Calu3 (cell line): Measurements from ENCODE around the gene BCL7A. TPM values are rescaled to one million over a fixed set of nuclear protein-coding genes. Genes with fewer than 3 reads are reported as not detected.
A peak's percentile ranks its signal among the peaks of the same experiment; 100 is the strongest.

Experiments used
- BruUV-seq: library from RNA; stranded (reverse); fragments of 400-500 nt; replicated peaks from 2 replicates; lab custom pipeline; 2021; lab: Mats Ljungman, UMichigan
- CTCF ChIA-PET: fragments of 300-600 bp; sonication (Branson Sonifier 250); formaldehyde crosslinking; loops from one replicate; lab custom pipeline; 2022; ENCODE audit warnings: antibody characterized with exemption; lab: Charles Lee
- DNase-seq: peaks from one replicate; pipeline ENCODE4 v3.0.0; 2022
- H3K27ac Mint-ChIP-seq: one replicate; pipeline ENCODE4 v1.8.0; 2022; ENCODE audit warnings: mixed read lengths; ENCODE audit not compliant: unreplicated experiment
- H3K27me3 Mint-ChIP-seq: one replicate; pipeline ENCODE4 v1.8.0; 2022; ENCODE audit warnings: mixed read lengths; ENCODE audit not compliant: unreplicated experiment
- H3K36me3 Mint-ChIP-seq: one replicate; pipeline ENCODE4 v1.8.0; 2022; ENCODE audit warnings: mild to moderate bottlenecking, moderate library complexity, mixed read lengths; ENCODE audit not compliant: insufficient read depth, unreplicated experiment
- H3K4me1 Mint-ChIP-seq: one replicate; pipeline ENCODE4 v1.8.0; 2022; ENCODE audit warnings: mild to moderate bottlenecking, low read depth, mixed read lengths; ENCODE audit not compliant: unreplicated experiment
- H3K4me3 Mint-ChIP-seq: one replicate; pipeline ENCODE4 v1.8.0; 2022; ENCODE audit warnings: mild to moderate bottlenecking, low read depth, moderate library complexity, mixed read lengths; ENCODE audit not compliant: unreplicated experiment
- H3K9me3 Mint-ChIP-seq: one replicate; pipeline ENCODE4 v1.8.0; 2022; ENCODE audit warnings: low read depth, mixed read lengths; ENCODE audit not compliant: unreplicated experiment
- intact Hi-C: fragments of 100-400 bp; cut with micrococcal nuclease; formaldehyde crosslinking; loops from one replicate; pipeline ENCODE4 v1.10.0; 2022; ENCODE audit not compliant: unreplicated experiment
- total RNA-seq: library from RNA; stranded (reverse); gene quantifications from 2 replicates; pipeline ENCODE4 v1.2.3, GENCODE V29; 2022
- TF ChIP-seq, protein P1 (sequence below): fragments of 200-600 bp; IDR thresholded peaks from one replicate; pipeline ENCODE4 v1.8.0; 2022; ENCODE audit warnings: antibody characterized with exemption; ENCODE audit not compliant: unreplicated experiment

Gene BCL7A
- total RNA-seq, 1 experiment from 2014 or later, result 21.0 TPM

DNA sequence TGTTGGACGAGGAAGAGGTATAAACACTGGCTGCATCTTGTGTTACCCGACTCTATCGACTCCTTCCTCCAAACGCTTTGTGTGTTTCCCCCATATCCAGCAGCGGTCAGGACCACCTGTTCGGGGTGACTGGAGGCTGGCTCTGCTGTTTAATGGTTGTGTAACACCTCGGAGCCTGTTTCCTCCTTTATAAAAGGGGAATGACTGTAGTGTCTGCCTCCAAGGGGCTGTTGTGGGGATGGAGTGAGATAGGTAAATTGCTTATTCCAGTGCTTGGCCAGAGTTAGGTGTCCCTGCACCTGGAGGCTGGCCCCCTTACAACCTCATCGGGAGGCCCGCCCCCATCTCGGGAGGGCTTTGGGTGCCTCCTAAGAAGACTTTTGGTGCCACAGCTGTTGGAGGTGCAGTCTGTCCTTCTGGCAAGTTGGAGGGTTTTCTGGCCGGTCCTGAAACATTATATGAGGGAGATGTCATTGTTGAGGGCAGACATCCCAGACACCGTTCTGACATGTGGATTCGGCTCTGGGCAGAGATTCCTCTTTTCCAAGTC is 57.9 kb downstream of the BCL7A start:
- Mint-ChIP-seq H3K27me3 (no peaks in the 10 kb centered on the region), H3K36me3 (peaks cover 52% of the 10 kb centered on the region), H3K27ac (peak overlapping the region; percentile 21)

DNA sequence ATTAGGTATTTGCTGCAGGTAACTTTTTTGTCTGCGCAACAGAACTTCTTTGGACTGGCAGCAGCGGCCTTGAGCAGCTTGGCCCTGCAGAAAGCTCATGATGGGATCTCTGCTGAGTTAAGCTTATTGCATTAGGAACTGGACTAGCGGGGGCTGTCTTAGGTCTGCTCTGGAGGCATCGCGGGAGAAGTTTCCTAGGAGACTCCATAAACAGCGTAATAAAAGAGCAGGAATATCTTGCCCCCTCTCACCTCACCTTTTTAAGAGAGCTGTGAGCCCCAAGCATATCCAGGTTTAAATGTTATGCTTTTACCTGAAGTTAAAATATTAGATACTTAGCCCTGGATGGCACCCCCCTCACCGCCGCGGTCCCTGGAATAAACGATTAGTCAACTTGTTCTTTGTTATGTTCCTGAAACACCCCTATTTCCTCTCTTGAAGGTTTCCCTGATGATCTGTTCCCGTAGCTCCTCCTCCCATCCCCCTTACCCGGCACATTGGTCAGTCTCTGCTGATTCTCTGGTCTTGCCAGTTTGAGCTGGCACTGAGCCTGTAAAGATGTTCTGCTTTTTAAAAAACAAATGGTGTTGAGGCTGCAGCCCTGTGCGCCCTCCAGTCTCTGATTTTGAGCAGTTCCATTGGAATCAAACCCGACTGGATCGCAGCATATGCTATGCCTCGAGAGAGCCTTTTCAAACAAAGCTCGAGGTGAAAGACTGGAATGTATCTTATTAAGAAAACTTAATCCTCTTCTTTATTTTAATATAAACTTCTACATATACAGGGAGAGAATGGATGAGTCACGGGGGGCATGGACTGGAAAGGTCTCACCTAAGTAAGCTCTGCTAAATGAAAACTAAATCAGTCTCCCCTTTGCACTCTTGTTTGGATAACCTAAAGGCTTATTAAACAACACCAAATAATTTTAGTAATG is 58.7 kb downstream of the BCL7A start:
- intact Hi-C loops, result loop anchor here (2.0 kb wide), 2 partner anchors 18 to 40 kb away; no protein-coding TSS in a partner anchor
- DNase-seq, result peak; percentile 71
- peak overlapping the region; percentile 81 for H3K27ac Mint-ChIP-seq
- peaks cover 31% of the 10 kb centered on the region for H3K4me1 Mint-ChIP-seq
- H3K9me3 Mint-ChIP-seq, result no peaks in the 10 kb centered on the region
- H3K27me3 Mint-ChIP-seq, result no peaks in the 10 kb centered on the region
- BruUV-seq, result TSS peak; percentile 50
- peak overlapping the region; percentile 68 for H3K4me3 Mint-ChIP-seq
- TF ChIP-seq, protein P1, sequence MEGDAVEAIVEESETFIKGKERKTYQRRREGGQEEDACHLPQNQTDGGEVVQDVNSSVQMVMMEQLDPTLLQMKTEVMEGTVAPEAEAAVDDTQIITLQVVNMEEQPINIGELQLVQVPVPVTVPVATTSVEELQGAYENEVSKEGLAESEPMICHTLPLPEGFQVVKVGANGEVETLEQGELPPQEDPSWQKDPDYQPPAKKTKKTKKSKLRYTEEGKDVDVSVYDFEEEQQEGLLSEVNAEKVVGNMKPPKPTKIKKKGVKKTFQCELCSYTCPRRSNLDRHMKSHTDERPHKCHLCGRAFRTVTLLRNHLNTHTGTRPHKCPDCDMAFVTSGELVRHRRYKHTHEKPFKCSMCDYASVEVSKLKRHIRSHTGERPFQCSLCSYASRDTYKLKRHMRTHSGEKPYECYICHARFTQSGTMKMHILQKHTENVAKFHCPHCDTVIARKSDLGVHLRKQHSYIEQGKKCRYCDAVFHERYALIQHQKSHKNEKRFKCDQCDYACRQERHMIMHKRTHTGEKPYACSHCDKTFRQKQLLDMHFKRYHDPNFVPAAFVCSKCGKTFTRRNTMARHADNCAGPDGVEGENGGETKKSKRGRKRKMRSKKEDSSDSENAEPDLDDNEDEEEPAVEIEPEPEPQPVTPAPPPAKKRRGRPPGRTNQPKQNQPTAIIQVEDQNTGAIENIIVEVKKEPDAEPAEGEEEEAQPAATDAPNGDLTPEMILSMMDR, result no peak
- CTCF ChIA-PET, result interaction anchor here (0.5 to 2.7 kb wide), 14 partner anchors 11 to 1052 kb away, joined by 3 to 30 read pairs (median 4); partner anchors contain the start of gene PSMD9
- peaks cover 52% of the 10 kb centered on the region for H3K36me3 Mint-ChIP-seq

More for the DNA sequence above, 57.9 kb downstream of the BCL7A start:
- Mint-ChIP-seq H3K4me1 (peaks cover 31% of the 10 kb centered on the region), H3K4me3 (peak overlapping the region; percentile 68), H3K9me3 (no peaks in the 10 kb centered on the region)
- no TSS peak for BruUV-seq
- intact Hi-C loops, result loop anchor here (2.0 kb wide), 2 partner anchors 19 to 39 kb away; no protein-coding TSS in a partner anchor
- DNase-seq, result no peak
- TF ChIP-seq, protein P1, result no peak
- CTCF ChIA-PET, result interaction anchor here (0.5 to 2.7 kb wide), 7 partner anchors 17 to 1051 kb away, joined by 3 to 30 read pairs (median 5); partner anchors contain the start of gene PSMD9

DNA sequence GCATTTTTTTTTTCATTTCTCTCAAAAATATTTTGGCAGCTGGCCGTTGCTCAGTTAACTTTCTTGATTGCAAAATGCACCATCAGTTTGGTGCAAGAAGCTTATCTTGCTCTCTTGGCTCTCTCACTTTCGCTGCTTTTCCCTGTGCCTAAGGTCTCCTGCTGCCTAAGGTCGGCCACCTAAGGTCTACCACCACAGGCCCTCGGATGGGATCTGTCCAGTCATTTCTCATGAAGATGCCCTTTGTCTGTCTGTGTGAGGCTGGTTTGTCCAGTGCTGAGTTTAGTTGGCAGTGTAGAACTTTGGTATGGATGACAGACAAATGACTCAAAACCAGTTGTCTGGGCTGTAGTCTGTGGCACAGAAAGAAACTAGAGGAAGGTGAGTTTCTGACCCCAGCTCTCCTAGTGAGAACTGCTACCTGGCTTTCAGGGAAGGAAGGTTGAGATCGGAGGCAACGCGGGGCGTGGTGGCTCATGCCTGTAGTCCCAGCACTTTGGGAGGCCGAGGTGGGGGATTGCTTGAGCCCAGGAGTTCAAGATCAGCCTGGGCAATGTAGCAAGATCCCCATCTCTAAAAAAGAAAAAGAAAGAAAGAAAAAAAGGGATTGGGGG is 59.5 kb downstream of the BCL7A start:
- BruUV-seq, result no TSS peak
- Mint-ChIP-seq H3K27ac (peak overlapping the region; percentile 81), H3K4me3 (peak overlapping the region; percentile 68), H3K9me3 (no peaks in the 10 kb centered on the region), H3K36me3 (peaks cover 52% of the 10 kb centered on the region), H3K27me3 (no peaks in the 10 kb centered on the region), H3K4me1 (peaks cover 31% of the 10 kb centered on the region)
- intact Hi-C loops, result loop anchor here (2.0 kb wide), 2 partner anchors 18 to 40 kb away; no protein-coding TSS in a partner anchor
- CTCF ChIA-PET, result interaction anchor here (0.5 to 2.7 kb wide), 12 partner anchors 12 to 193 kb away, joined by 3 to 30 read pairs (median 4); partner anchors contain the start of gene PSMD9
- TF ChIP-seq, protein P1, result no peak
- DNase-seq, result no peak

DNA sequence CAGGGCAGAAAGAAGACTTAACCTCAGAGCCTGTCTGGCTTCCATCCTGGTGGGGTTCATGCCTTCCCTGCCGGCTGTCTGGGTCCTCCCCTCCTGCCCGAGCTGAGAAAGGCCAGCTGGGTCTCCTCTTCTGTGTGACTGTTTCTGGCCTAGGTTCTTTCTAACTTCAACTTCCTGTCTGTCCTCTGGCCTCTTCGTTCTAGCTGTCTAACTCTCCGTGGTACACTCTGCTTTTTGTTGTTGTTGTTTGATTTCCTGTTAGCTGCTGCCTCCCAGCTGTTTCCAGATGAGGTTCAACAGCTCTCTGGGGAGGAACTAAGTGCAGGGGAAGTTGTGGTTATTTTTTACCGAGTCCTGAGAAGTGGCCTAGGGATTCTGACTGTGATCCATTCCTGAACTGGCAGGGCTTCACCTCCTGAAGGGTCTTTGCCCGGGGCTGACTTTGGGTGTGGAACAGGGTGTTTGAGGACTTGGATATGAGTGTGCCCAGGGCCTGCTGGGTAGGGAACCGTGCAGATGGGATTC is 60.1 kb downstream of the BCL7A start:
- Mint-ChIP-seq H3K36me3 (peaks cover 52% of the 10 kb centered on the region), H3K27me3 (no peaks in the 10 kb centered on the region), H3K4me3 (peak overlapping the region; percentile 68), H3K4me1 (peaks cover 31% of the 10 kb centered on the region), H3K27ac (peak overlapping the region; percentile 81), H3K9me3 (no peaks in the 10 kb centered on the region)
- CTCF ChIA-PET, result interaction anchor here (0.8 to 2.7 kb wide), 7 partner anchors 14 to 109 kb away, joined by 3 to 30 read pairs (median 4); no protein-coding TSS in a partner anchor
- intact Hi-C loops, result loop anchor here (2.0 kb wide), 2 partner anchors 17 to 41 kb away; no protein-coding TSS in a partner anchor
- BruUV-seq, result no TSS peak
- TF ChIP-seq, protein P1, result no peak
- no peak for DNase-seq
